Stomach smooth muscle (tissue), 2 donors: ENCODE measurements around the gene XPO4.
A peak's percentile ranks its signal among the peaks of the same experiment; 100 is the strongest.

Experiments
- H3K27ac ChIP-seq: one replicate; pipeline ENCODE4 v1.7.0; 2013; ENCODE audit warnings: mild to moderate bottlenecking, low read length, inconsistent platforms
- H3K27me3 ChIP-seq, 2 donors: one replicate each; pipeline ENCODE4 v1.7.0; 2013; ENCODE audit warnings: low read length in 2 of 2; ENCODE audit not compliant: insufficient read depth in 2 of 2, control insufficient read depth in 1 of 2
- H3K36me3 ChIP-seq, 2 donors: one replicate each; pipeline ENCODE4 v1.7.0; 2013; ENCODE audit warnings: low read length in 2 of 2; ENCODE audit not compliant: control insufficient read depth in 2 of 2, insufficient read depth in 2 of 2
- H3K4me1 ChIP-seq: one replicate; pipeline ENCODE4 v1.7.0; 2013; ENCODE audit warnings: low read length; ENCODE audit not compliant: control insufficient read depth, insufficient read depth
- H3K4me3 ChIP-seq, 2 donors: one replicate each; pipeline ENCODE4 v1.7.0; 2013; ENCODE audit warnings: low read length in 2 of 2
- H3K9ac ChIP-seq, 2 donors: one replicate each; pipeline ENCODE4 v1.7.0; 2013; ENCODE audit warnings: low read length in 2 of 2, mild to moderate bottlenecking in 1 of 2
- H3K9me3 ChIP-seq, 2 donors: one replicate each; pipeline ENCODE4 v1.7.0; 2013; ENCODE audit warnings: low read length in 2 of 2; ENCODE audit not compliant: control insufficient read depth in 2 of 2
- donor health status: healthy.
- donor health status: Pancreatic carcinoma.

XPO4 gene

DNA sequence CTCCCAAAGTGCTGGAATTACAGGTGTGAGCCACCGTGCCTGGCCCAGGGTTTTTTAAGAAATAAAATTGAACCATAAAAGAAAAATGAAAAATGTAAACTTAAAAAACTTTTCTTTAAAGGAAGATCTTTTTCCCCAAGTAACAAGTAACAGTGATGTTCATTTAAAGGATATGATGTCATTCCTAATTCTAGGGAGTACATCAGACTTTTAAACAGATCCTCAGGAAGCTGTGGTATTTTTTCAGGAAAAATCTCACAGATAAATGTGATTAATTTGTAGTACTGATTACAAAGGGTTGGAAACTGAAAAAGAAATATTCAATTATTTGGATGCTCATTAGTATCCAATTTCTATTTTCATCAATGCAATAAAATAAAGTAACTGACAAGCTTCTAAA lies 114.2 kb downstream of the XPO4 start:
- Histone ChIP-seq H3K4me3 (no peak overlapping the region), H3K36me3 (peaks cover 15 to 22% of the 10 kb centered on the region in 2 donors), H3K9ac (no peak overlapping the region), H3K4me1 (no peaks in the 10 kb centered on the region), H3K27me3 (no peaks in the 10 kb centered on the region), H3K27ac (no peak overlapping the region), H3K9me3 (no peaks in the 10 kb centered on the region)

DNA sequence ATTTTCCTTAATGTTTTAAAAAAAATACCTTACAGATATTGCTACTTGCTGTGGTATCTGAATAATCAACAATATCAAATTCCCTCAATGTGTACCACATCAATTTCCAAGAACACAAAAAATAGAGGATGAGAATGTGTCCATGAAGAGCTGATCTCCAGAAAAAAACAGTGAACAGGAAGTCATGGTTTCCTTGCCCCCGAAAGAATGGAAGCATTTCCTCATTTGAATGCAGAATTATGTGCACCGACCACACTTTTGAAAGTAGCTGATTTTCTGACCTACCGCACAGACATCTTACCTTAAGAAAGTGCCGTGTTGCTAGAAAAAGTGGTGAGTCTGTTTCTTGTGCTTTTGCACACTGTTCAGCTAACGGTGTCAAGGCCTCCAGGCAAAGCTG lies 115.4 kb downstream of the XPO4 start:
- H3K27ac ChIP-seq: no peak overlapping the region
- H3K9me3 ChIP-seq: no peaks in the 10 kb centered on the region
- H3K27me3 ChIP-seq: no peaks in the 10 kb centered on the region
- H3K4me1 ChIP-seq: no peaks in the 10 kb centered on the region
- H3K4me3 ChIP-seq: no peak overlapping the region
- peaks cover 21 to 25% of the 10 kb centered on the region in 2 donors for H3K36me3 ChIP-seq
- no peak overlapping the region for H3K9ac ChIP-seq

DNA sequence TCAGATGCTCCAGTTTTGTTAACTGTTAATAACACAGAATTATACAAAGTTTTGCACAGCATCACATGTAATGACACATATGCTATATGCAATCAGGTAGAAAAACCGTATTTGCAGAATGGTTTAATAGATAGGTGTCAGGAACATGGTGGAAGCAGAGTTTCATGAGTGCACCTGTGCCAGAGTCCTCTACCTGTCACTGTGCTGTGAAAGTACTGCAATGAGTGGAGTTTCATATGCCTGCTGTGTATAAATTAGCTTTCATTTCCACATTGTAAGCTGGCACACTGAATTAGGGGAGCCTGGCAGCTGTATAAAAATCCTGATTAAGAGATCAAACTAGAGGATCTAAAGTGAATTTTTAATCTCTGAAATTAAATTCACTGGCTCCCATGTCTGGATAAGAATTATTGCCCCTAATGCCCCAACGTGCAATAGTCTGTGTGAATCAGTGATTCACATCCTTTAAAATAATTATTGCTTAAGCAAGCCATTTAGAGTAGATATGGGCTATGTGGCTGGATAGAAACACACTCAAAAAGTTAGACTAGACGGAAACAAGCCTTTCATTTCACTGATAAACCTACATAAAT lies 120.3 kb downstream of the XPO4 start:
- Histone ChIP-seq H3K27ac (no peak overlapping the region), H3K9me3 (no peaks in the 10 kb centered on the region), H3K9ac (no peak overlapping the region), H3K4me1 (no peaks in the 10 kb centered on the region), H3K27me3 (no peaks in the 10 kb centered on the region), H3K36me3 (peaks cover 16 to 17% of the 10 kb centered on the region in 2 donors), H3K4me3 (no peak overlapping the region)

DNA sequence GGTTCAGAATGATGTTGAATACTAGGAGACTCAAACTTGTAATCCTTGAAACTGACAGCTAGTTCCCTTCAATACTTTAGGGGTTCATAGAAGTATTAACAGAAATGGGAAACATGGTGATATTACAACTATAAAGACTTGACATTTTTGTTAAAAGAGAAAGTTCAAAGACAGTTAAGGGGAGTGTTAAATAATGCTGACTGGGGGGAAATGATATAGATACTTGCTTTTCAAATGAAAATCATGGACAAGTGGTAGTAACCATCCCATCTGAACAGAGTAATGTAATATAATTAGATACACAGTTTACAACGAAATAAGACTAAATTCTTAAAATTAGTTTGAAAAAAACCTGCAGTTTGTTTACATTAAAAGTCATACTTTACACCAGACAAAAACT lies 122.2 kb downstream of the XPO4 start:
- Histone ChIP-seq H3K9me3 (no peaks in the 10 kb centered on the region), H3K4me1 (no peaks in the 10 kb centered on the region), H3K4me3 (no peak overlapping the region), H3K27me3 (no peaks in the 10 kb centered on the region), H3K36me3 (peaks cover 11 to 13% of the 10 kb centered on the region in 2 donors), H3K27ac (no peak overlapping the region), H3K9ac (no peak overlapping the region)

DNA sequence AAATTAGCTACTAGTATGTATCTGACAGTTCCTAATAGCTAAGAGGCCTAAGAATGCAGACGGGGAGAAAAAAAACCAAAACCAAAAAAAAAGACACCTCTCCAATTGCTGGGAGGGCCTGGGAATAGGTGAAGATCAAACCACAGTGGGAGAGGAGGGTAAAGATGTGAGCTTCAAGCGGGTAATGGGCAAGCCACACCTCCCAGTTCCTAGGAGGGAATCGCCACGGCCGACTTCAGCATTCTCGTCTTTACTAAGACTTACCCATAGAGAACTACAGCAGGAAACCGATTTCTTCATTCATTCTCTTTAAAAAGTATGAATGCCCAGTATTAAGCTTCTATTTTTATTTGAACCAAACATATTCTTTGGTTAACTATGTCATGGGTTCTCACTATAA lies 123.1 kb downstream of the XPO4 start:
- no peak overlapping the region for H3K27ac ChIP-seq
- H3K9ac ChIP-seq: no peak overlapping the region
- peaks cover 7 to 10% of the 10 kb centered on the region in 2 donors for H3K36me3 ChIP-seq

DNA sequence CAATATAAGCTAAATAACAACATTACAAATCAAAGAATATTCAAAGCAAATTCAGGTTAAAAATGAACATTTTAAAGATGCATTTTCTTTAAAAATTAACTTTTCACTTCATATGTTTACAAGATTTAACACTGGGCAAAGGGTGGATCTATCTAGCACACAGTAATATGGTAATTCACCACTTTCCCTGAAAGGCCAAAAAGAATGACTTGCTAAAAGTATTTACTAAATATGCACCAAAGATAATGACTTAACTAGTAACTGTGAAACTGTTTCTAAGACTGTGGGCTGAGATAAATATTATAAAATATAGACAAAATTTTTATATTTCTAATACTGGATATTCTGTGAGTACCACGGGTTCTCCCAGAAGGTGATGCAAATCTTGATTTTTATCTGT lies 124.2 kb downstream of the XPO4 start:
- Histone ChIP-seq H3K9me3 (no peaks in the 10 kb centered on the region), H3K4me1 (peaks cover 4% of the 10 kb centered on the region), H3K27ac (no peak overlapping the region), H3K36me3 (peaks cover 6 to 7% of the 10 kb centered on the region in 2 donors), H3K27me3 (no peaks in the 10 kb centered on the region), H3K4me3 (no peak overlapping the region), H3K9ac (no peak overlapping the region)

More for the DNA sequence above, 123.1 kb downstream of the XPO4 start:
- no peak overlapping the region for H3K4me3 ChIP-seq
- no peaks in the 10 kb centered on the region for H3K4me1 ChIP-seq
- H3K9me3 ChIP-seq: no peaks in the 10 kb centered on the region
- H3K27me3 ChIP-seq: no peaks in the 10 kb centered on the region

DNA sequence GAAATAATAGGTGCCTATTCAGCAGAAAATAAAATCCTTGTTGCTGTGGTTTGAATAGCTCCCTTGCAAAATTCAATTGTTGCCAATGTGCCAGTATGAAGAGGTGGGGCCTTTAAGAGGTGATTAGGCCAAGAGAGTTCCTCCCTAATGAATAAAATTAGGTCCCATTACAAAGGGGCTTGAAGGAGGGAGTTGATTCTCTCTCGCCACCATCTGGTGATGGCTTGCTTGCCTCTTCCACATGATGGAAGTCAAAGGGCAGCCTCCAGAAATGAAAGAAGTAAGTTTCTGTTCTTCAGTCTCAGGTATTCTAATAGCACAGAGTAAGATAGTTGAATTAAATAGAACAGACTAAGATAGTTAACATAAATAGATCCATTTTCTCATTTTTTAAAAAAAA lies 125.8 kb downstream of the XPO4 start:
- Histone ChIP-seq H3K4me3 (no peak overlapping the region), H3K9me3 (no peaks in the 10 kb centered on the region), H3K4me1 (peaks cover 10% of the 10 kb centered on the region), H3K27ac (no peak overlapping the region), H3K36me3 (peaks cover 0 to under 1% of the 10 kb centered on the region in 2 donors), H3K9ac (no peak overlapping the region), H3K27me3 (no peaks in the 10 kb centered on the region)

DNA sequence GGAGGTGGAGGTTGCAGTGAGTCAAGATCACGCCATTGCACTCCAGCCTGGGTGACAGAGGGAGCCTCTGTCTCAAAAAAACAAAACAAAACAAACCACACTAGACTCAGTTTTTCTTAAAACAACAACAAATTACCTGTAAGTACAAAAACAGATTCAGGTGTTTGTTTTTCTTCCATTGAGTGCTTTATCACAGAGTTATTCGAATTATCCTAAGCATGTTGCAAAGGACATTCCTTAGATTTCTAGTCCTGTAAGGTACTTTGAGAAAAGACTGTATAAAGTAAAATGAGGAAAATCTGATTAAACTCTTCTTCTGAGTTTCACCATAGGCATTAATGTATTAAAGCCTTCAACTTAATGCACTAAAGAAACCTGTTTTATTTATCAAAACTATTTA lies 126.6 kb downstream of the XPO4 start:
- Histone ChIP-seq H3K4me3 (no peak overlapping the region), H3K9ac (no peak overlapping the region), H3K27ac (no peak overlapping the region), H3K27me3 (no peaks in the 10 kb centered on the region), H3K36me3 (peaks cover 0 to 3% of the 10 kb centered on the region in 2 donors), H3K9me3 (no peaks in the 10 kb centered on the region), H3K4me1 (peaks cover 10% of the 10 kb centered on the region)

DNA sequence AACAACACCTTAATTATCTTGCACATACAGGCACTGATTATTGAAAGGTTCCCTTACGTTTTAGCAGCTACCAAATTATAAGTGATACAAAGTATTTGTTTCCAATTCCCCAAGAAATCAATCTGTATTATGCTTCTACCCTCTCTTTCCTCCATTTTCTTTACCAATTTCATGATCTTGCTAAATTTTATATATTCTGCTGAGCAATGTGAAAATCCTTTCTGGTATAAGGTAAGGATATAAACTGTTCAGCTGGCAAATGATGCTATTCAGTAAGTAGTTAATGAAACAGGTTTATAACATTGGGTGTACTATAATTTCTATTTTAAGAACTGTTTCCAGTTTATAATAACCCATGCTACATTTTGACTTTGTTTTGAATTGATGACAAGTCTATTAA lies 127.8 kb downstream of the XPO4 start:
- no peaks in the 10 kb centered on the region for H3K9me3 ChIP-seq
- peaks cover 3 to 5% of the 10 kb centered on the region in 2 donors for H3K36me3 ChIP-seq
- peaks cover 10% of the 10 kb centered on the region for H3K4me1 ChIP-seq
- H3K9ac ChIP-seq: no peak overlapping the region
- no peak overlapping the region for H3K27ac ChIP-seq
- H3K27me3 ChIP-seq: no peaks in the 10 kb centered on the region
- no peak overlapping the region for H3K4me3 ChIP-seq

DNA sequence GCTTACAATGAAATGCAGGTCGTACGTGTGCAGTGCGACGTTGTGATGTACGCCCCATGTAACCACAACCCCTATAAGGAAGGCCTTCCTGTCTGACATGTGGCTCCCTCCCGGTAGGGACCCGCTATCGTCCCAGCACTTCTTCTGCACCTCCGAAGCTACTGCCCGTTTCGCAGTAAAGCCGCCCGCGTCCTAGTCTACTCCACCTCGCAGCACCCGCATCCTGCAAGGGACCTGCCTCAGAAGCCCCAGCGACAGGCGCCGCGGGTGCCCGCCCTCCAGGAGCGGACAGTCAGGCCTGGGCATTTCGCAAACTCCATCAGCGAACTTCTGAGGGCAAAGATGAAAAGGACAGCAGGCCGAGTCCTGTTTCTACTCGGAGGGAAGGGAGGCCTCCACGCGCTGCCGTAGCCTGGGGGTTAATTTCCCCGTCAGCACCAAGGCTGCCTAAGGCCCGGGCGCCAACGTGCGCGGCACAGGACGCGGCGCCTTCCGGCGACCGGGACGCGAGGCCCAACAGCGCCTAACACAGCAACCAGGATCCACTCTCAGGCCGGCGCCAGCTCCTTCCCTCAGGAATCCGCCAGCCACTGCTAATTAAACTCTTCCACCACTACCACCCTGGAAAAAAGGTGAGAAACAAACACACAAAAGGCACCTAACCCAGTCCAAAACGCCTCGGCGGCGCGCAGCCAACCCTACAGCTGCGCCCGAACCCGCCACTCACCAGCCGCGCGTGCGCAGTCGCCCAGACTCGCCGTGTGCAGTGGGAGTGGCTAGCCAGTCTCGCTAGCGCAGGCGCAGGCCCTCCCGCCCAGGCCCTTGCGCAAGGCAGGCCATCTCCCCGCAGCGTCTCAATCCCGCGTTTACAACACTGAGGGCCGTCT lies 129.1 kb downstream of the XPO4 start, which contains the start of gene EEF1AKMT1:
Gene EEF1AKMT1 (minus strand): TSS at position 768 of the 887 bp plus-strand sequence. CDS start 16,363 bp downstream, outside the sequence.
- Histone ChIP-seq H3K36me3 (peaks cover 3 to 5% of the 10 kb centered on the region in 2 donors), H3K4me1 (peaks cover 10% of the 10 kb centered on the region), H3K27ac (peak within 1 kb of the TSS; percentile 92), H3K27me3 (no peaks in the 10 kb centered on the region), H3K9ac (peak within 1 kb of the TSS; percentile 89 to 96), H3K4me3 (peak within 1 kb of the TSS; percentile 89 to 90), H3K9me3 (no peaks in the 10 kb centered on the region)
